ENCODE results near the gene PCCA. TPM values are rescaled to one million over a fixed set of nuclear protein-coding genes. Genes with fewer than 3 reads are reported as not detected.

PCCA gene
- total RNA-seq, 1 donor, result 33.7 TPM

- H3K4me3 ChIP-seq (ENCODE audit: low read depth, low read length), result no peak overlapping the region
- DNase-seq (ENCODE audit: low read depth), result peak; percentile 61
- TF ChIP-seq CTCF (IDR thresholded peaks at IDR 0.05; ENCODE audit: insufficient read depth, low read depth, low read length), result no peak
Observed at GRCh38 chr13:100547791-100548201, 458.9 kb downstream of the PCCA start.

GRCh38 chr13:100549316-100549715 lies 460.4 kb downstream of the PCCA start:
- no peak overlapping the region for H3K4me3 ChIP-seq (ENCODE audit: low read depth, low read length)
- TF ChIP-seq CTCF (IDR thresholded peaks at IDR 0.05; ENCODE audit: insufficient read depth, low read depth, low read length), result no peak
- DNase-seq (ENCODE audit: low read depth), result no peak

- H3K4me3 ChIP-seq (ENCODE audit: low read depth, low read length), result no peak overlapping the region
- no peak for TF ChIP-seq CTCF (IDR thresholded peaks at IDR 0.05; ENCODE audit: insufficient read depth, low read depth, low read length)
- no peak for DNase-seq (ENCODE audit: low read depth)
Observed at GRCh38 chr13:100552755-100553154, 463.9 kb downstream of the PCCA start.

GRCh38 chr13:100559886-100560285 lies 471.0 kb downstream of the PCCA start:
- DNase-seq (ENCODE audit: low read depth), result no peak
- H3K4me3 ChIP-seq (ENCODE audit: low read depth, low read length), result no peak overlapping the region
- no peak for TF ChIP-seq CTCF (IDR thresholded peaks at IDR 0.05; ENCODE audit: insufficient read depth, low read depth, low read length)

GRCh38 chr13:100560498-100561157 lies 471.7 kb downstream of the PCCA start:
- TF ChIP-seq CTCF (IDR thresholded peaks at IDR 0.05; ENCODE audit: insufficient read depth, low read depth, low read length), result no peak
- no peak for DNase-seq (ENCODE audit: low read depth)
- no peak overlapping the region for H3K4me3 ChIP-seq (ENCODE audit: low read depth, low read length)

- DNase-seq (ENCODE audit: low read depth), result no peak
- H3K4me3 ChIP-seq (ENCODE audit: low read depth, low read length), result no peak overlapping the region
- no peak for TF ChIP-seq CTCF (IDR thresholded peaks at IDR 0.05; ENCODE audit: insufficient read depth, low read depth, low read length)
Observed at GRCh38 chr13:100561158-100561499, 472.2 kb downstream of the PCCA start.

- no peak for DNase-seq (ENCODE audit: low read depth)
- no peak overlapping the region for H3K4me3 ChIP-seq (ENCODE audit: low read depth, low read length)
- TF ChIP-seq CTCF (IDR thresholded peaks at IDR 0.05; ENCODE audit: insufficient read depth, low read depth, low read length), result no peak
Observed at GRCh38 chr13:100561599-100562204, 472.8 kb downstream of the PCCA start.

All from fibroblast of villous mesenchyme (primary cell).